IPS-18c (cell line): ENCODE measurements around the gene ITPR1.

Source experiments
- H3K4me3 ChIP-seq: 2 replicates; pipeline ENCODE4 v1.7.0; 2013; ENCODE audit warnings: low read depth, mild to moderate bottlenecking, low read length, moderate library complexity; ENCODE audit not compliant: insufficient read depth
- H3K9me3 ChIP-seq: one replicate; pipeline ENCODE4 v1.6.1; 2013; ENCODE audit warnings: mild to moderate bottlenecking, low read length, moderate library complexity; ENCODE audit not compliant: control insufficient read depth, insufficient read depth

Gene ITPR1

GRCh38 chr3:4629095-4630007 lies 136.2 kb downstream of the ITPR1 start:
- Histone ChIP-seq H3K9me3 (no peaks in the 10 kb centered on the region), H3K4me3 (no peak overlapping the region)

GRCh38 chr3:4633078-4634004 lies 140.2 kb downstream of the ITPR1 start:
- H3K9me3 ChIP-seq: no peaks in the 10 kb centered on the region
- H3K4me3 ChIP-seq: no peak overlapping the region

DNA sequence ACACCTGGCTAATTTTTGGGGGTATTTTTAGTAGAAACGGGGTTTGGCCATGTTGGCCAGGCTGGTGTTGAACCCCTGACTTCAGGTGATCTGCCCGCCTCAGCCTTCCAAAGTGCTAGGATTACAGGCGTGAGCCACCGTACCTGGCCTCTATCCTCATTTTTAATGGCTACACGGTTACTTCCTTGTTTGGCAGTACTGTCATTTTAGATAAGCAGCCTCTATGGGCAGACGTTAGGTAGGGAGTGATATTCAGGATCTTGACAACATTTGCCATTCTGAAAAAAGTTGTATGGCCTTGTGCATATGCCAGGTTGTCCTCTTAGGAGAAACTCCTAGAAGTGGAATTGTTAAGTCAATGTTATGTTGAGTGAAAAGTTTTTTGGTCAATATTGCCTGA lies 141.7 kb downstream of the ITPR1 start:
- no peaks in the 10 kb centered on the region for H3K9me3 ChIP-seq
- H3K4me3 ChIP-seq: no peak overlapping the region

DNA sequence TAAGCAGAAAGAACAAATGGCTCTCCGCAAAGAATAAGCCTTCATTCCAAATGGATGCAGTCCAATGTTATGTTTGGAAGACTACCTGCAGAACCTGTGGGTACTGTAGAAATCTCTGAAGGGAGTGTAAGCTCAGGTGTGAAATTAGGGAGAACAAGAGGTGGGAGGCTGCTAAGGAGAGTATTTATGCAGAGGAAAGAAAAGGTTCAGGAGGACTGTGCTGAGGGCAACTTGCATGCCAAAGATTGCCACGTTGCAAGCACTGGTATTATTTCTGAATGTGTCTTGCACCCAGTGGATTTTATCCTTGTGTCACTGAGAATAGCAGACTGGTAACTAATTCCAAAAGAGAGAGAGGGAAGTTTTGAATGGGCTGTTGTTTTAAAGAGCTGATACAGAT lies 144.1 kb downstream of the ITPR1 start:
- H3K4me3 ChIP-seq: no peak overlapping the region
- H3K9me3 ChIP-seq: no peaks in the 10 kb centered on the region

GRCh38 chr3:4641863-4642563 lies 148.9 kb downstream of the ITPR1 start:
- Histone ChIP-seq H3K4me3 (no peak overlapping the region), H3K9me3 (no peaks in the 10 kb centered on the region)

DNA sequence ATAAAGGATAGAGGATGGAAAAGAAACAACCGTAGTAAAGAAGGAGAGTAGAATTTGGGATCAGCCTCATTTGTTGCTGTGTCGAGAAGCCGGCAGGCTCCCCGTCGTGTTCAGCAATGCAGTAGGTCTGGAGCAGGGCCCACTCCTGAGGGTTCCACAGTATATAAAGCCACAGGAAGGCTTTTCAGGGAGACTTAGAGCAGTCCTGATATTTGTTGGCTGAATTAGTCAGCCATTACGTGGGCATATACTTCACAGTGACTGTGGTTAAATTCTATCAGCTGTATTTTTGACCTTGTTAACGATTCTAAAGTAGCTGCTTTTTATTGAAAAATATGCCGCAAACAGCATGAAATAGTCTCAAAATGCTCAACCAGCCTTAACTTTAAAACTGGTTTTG lies 149.5 kb downstream of the ITPR1 start:
- no peaks in the 10 kb centered on the region for H3K9me3 ChIP-seq
- no peak overlapping the region for H3K4me3 ChIP-seq

- no peak overlapping the region for H3K4me3 ChIP-seq
These were observed 150.9 kb downstream of the ITPR1 start for GRCh38 chr3:4643904-4644547.

DNA sequence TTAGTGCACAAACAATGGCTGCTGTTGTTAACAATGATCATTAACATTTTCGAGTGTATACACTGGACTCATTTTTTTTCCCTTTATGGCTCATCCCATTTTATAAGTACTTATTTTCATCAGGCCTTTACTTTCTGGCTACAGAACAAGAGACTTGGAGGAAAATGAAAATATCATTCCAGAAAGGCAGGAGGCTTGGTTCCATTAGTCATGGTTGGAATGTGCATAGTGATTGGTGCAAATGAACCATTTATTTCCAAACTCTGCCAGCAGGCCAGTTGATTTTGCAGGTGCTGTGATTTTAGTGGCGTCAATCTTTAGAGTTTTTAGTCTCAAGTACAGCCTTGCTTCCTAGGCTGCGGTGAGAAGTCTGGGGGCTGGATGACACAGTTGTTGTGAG lies 151.8 kb downstream of the ITPR1 start:
- Histone ChIP-seq H3K9me3 (no peaks in the 10 kb centered on the region), H3K4me3 (no peak overlapping the region)

More at GRCh38 chr3:4643904-4644547, 150.9 kb downstream of the ITPR1 start:
- no peaks in the 10 kb centered on the region for H3K9me3 ChIP-seq

DNA sequence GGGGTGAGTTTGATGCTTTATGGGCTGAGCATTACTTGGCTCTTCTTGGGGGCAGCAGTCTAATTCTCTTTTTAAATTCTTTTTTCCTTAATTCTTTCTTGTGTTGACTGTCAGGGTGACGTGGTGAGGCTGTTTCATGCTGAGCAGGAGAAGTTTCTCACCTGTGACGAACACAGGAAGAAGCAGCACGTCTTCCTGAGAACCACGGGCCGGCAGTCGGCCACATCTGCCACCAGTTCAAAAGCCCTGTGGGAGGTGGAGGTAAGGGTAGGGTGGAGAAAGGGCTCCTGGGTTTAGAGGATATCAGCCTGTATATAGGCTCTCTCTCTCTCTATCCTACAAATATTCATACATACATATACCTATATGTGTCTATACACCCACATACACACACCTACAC lies 152.3 kb downstream of the ITPR1 start:
- no peaks in the 10 kb centered on the region for H3K9me3 ChIP-seq
- no peak overlapping the region for H3K4me3 ChIP-seq

- Histone ChIP-seq H3K9me3 (no peaks in the 10 kb centered on the region), H3K4me3 (no peak overlapping the region)
These were observed 154.3 kb downstream of the ITPR1 start for GRCh38 chr3:4647411-4647810.

DNA sequence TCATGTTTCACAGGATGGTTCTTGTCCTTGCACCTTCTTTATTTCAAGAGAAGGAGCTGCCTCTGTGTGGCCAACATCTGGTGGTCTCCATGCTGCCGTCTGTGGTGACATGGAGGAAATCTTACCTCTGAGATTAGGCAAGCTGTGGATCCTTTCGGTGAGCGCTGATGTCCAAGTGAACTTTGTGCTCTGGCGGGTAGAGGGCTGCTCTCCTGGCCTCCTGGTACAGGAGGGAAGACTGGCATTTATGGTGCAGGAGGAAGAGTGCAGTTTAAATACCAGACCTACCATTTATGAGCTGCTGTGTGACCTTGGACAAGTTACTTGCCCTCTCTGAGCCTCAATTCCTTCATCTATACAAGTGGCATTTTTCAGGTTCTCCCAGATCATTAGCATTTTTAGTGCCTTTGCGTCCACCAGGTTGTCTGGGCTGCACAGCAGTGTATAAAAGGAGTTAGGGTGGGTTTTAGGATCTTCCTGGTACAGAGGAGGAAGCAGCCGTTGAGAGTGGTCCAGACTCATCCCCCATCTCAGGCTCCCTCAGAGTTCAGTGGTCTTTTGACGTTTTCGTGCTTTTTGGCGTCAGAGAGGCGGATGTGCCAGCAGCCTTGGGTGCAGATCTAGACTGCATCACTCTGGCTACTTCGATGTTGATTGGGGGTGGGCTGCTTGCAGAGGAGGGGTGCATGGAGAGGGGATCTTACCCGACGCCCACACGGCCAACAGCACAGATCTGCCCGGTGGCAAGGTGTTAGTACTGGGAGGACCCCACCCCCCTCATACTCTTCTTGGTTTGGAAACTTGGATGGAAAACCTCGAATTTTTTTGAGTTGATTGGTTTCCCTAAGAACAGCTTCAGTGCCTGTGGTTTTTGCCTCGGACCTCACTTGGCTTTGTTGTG lies 162.2 kb downstream of the ITPR1 start:
- no peaks in the 10 kb centered on the region for H3K9me3 ChIP-seq
- no peak overlapping the region for H3K4me3 ChIP-seq

GRCh38 chr3:4656059-4656458 lies 162.9 kb downstream of the ITPR1 start:
- Histone ChIP-seq H3K4me3 (no peak overlapping the region), H3K9me3 (no peaks in the 10 kb centered on the region)

DNA sequence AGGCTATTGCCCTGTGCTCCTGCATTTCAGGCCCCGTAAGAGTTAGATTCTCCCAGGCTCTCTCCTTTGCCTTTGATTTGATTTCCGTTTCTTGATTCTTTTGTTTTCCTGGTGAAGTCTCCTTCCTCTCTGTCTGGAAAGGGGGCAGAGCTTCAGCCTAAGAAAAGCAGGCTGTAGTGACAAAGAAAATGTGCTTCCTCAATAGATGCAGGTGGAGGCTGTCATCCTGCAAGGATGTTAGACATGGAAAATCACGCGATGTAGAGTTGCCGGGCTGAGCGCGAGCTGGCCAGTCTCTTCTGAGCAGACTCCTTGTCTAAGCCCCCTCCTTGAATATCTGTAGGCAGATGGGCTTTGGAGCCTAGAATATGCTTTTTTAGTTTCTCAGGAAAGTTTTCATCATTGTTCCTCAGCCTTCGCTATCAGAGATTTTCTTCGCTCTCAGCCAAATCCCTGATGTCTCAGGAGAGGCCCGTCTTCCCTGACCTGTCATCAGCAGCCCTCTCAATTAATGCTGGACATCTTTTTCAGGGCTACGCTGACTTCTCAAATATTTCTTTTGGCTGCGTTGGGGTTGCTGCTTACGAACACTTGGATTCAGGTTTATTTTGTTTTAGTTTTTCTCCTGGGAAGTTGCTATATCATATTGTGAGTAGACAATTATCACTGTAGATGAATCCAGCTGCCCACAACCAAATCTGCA lies 163.6 kb downstream of the ITPR1 start:
- no peaks in the 10 kb centered on the region for H3K9me3 ChIP-seq
- no peak overlapping the region for H3K4me3 ChIP-seq

DNA sequence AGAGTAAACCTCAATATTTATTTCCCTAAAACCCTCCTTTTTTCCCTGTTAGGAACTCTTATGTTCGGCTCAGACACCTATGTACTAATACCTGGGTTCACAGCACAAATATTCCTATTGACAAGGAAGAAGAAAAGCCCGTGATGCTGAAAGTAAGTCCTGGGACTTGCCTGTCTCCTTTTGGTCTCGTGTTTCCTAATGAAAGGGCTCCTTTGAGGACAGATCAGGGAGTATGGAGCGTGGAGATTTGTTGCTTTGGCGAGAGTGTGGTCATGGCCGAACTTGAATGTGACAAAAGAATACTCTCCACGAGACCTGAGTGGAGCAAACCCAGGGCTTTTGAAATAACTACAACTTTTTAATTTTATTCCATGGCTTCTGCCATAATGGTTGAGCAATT lies 167.8 kb downstream of the ITPR1 start:
- no peaks in the 10 kb centered on the region for H3K9me3 ChIP-seq
- H3K4me3 ChIP-seq: no peak overlapping the region

GRCh38 chr3:4664412-4664811 lies 171.3 kb downstream of the ITPR1 start:
- H3K4me3 ChIP-seq: no peak overlapping the region

DNA sequence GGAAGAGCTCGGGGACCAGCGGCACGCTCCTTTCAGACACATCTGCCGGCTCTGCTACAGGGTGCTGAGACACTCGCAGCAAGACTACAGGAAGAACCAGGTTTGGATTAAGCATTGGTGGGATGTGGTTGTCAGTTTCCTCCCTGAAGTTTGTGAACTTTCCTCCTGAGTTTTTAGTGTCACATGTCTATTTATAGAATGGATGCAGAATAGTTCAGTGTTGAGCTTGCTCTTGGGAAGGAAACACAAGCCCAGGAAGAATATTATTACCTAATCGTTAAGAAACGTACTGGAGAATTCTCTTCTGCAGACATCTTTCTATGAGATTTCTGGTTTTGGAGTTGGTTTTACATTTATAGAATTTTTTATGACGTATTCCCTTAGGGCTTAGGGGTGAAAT lies 172.0 kb downstream of the ITPR1 start:
- no peak overlapping the region for H3K4me3 ChIP-seq
- no peaks in the 10 kb centered on the region for H3K9me3 ChIP-seq

More at GRCh38 chr3:4664412-4664811, 171.3 kb downstream of the ITPR1 start:
- H3K9me3 ChIP-seq: no peaks in the 10 kb centered on the region
